HL-60 (cell line): ENCODE results near the gene LRIT2.

Experiments used
- POLR2AphosphoS5 ChIP-seq: IDR thresholded peaks from 2 replicates; pipeline ENCODE4 v1.6.1; 2012; ENCODE audit warnings: low read depth
- TF ChIP-seq, protein P1 (sequence below): IDR thresholded peaks from one replicate; pipeline ENCODE4 v1.5.1; 2011; ENCODE audit warnings: low read length, control low read depth, inconsistent platforms; ENCODE audit not compliant: insufficient read depth

DNA sequence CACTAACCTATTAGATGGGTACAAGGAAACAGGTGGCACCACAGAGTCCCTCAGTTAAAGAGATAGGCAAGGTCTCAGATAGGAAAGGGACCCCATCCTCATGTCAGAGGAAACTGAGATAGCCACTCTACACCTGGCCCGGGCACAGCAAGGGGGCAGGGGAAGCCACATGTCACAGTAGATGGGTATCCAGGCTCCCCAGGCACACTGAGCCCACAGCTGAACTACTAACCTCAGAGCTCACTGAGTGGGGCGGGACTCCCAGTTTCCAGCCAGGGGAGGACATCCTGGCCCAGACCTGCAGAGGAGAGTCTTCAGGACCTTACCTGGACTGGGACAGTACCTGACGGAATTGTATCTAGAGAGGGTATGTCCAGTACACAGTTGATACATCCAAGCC, 34.7 kb downstream of the LRIT2 start:
- TF ChIP-seq, protein P1, sequence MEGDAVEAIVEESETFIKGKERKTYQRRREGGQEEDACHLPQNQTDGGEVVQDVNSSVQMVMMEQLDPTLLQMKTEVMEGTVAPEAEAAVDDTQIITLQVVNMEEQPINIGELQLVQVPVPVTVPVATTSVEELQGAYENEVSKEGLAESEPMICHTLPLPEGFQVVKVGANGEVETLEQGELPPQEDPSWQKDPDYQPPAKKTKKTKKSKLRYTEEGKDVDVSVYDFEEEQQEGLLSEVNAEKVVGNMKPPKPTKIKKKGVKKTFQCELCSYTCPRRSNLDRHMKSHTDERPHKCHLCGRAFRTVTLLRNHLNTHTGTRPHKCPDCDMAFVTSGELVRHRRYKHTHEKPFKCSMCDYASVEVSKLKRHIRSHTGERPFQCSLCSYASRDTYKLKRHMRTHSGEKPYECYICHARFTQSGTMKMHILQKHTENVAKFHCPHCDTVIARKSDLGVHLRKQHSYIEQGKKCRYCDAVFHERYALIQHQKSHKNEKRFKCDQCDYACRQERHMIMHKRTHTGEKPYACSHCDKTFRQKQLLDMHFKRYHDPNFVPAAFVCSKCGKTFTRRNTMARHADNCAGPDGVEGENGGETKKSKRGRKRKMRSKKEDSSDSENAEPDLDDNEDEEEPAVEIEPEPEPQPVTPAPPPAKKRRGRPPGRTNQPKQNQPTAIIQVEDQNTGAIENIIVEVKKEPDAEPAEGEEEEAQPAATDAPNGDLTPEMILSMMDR: no peak
- no peak for TF ChIP-seq POLR2AphosphoS5
